Stimulated activated CD8-positive, alpha-beta memory T cell treated with anti-CD3 and anti-CD28 coated beads, Interleukin-4, amount 100 ng/mL, for 1 hour (primary cell): ENCODE data around the gene SPON1.
A peak's percentile ranks its signal among the peaks of the same experiment; 100 is the strongest.
"Not testable (repeated sequence)": the region's sequence is repeated elsewhere in the genome, so short reads cannot be mapped to it uniquely, and the experiment has no call there.

Source experiments
- DNase-seq, 2 donors: peaks; one replicate each; pipeline ENCODE4 v3.0.0-alpha.2; 2020; ENCODE audit warnings: low read depth in 2 of 2, low spot score in 1 of 2

SPON1 gene

GRCh38 chr11:14035526-14035925 lies 73.0 kb downstream of the SPON1 start:
- DNase-seq: not testable (repeated sequence)

GRCh38 chr11:14036469-14036868 lies 73.9 kb downstream of the SPON1 start:
- DNase-seq: no peak

- no peak for DNase-seq
Measured at GRCh38 chr11:14041040-14041439, 78.5 kb downstream of the SPON1 start.

- no peak for DNase-seq
Measured at GRCh38 chr11:14041565-14041964, 79.0 kb downstream of the SPON1 start.

GRCh38 chr11:14042686-14043465 lies 80.4 kb downstream of the SPON1 start:
- no peak for DNase-seq

GRCh38 chr11:14044916-14045315 lies 82.4 kb downstream of the SPON1 start:
- DNase-seq: no peak

GRCh38 chr11:14045417-14045816 lies 82.9 kb downstream of the SPON1 start:
- DNase-seq: no peak

- no peak for DNase-seq
Measured at GRCh38 chr11:14052198-14052597, 89.7 kb downstream of the SPON1 start.

- DNase-seq: no peak
Measured at GRCh38 chr11:14054116-14055107, 91.9 kb downstream of the SPON1 start.

GRCh38 chr11:14055936-14056335 lies 93.4 kb downstream of the SPON1 start:
- no peak for DNase-seq

- no peak for DNase-seq
Measured at GRCh38 chr11:14058061-14058460, 95.5 kb downstream of the SPON1 start.

- DNase-seq: no peak
Measured at GRCh38 chr11:14059491-14059890, 97.0 kb downstream of the SPON1 start.

- no peak for DNase-seq
Measured at GRCh38 chr11:14061721-14062120, 99.2 kb downstream of the SPON1 start.

GRCh38 chr11:14065141-14065540 lies 102.6 kb downstream of the SPON1 start:
- DNase-seq: no peak

- DNase-seq: no peak
Measured at GRCh38 chr11:14065681-14066080, 103.2 kb downstream of the SPON1 start.

GRCh38 chr11:14067686-14068085 lies 105.2 kb downstream of the SPON1 start:
- DNase-seq: no peak

GRCh38 chr11:14070896-14071295 lies 108.4 kb downstream of the SPON1 start:
- DNase-seq: no peak

GRCh38 chr11:14073849-14074476 lies 111.4 kb downstream of the SPON1 start:
- no peak for DNase-seq

GRCh38 chr11:14075118-14076078 lies 112.9 kb downstream of the SPON1 start:
- DNase-seq: peak; percentile 11 to 33

GRCh38 chr11:14079011-14079410 lies 116.5 kb downstream of the SPON1 start:
- DNase-seq: no peak
